C4-2B (cell line): ENCODE results near the gene SGK1.

ENCODE experiments used
- ZFX ChIP-seq: fragments of 450-650 bp; IDR thresholded peaks from 2 replicates; pipeline ENCODE4 v1.6.1; 2017
- TF ChIP-seq, protein P1 (sequence below): fragments of 450-650 bp; conservative IDR thresholded peaks from 2 replicates; pipeline ENCODE4 v1.5.1; 2017; ENCODE audit warnings: mild to moderate bottlenecking

DNA sequence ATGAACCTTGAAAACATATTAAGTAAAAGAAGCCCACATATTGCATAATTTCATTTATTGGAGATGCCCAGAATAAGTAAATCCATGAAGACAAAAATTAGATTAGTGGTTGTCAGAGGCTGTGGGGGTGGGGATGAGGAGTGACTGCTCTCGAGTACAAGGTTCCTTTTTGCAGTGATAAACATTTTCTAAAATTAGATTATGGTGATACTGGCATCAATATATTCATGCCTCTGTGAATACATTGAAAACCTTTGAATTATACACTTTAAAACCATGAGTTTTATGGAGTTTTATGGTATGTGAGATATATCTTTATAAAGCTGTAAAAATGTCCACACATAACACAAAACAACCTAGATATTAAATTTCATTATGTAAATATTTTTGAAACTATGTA is 189.8 kb downstream of the SGK1 start:
- TF ChIP-seq, protein P1, sequence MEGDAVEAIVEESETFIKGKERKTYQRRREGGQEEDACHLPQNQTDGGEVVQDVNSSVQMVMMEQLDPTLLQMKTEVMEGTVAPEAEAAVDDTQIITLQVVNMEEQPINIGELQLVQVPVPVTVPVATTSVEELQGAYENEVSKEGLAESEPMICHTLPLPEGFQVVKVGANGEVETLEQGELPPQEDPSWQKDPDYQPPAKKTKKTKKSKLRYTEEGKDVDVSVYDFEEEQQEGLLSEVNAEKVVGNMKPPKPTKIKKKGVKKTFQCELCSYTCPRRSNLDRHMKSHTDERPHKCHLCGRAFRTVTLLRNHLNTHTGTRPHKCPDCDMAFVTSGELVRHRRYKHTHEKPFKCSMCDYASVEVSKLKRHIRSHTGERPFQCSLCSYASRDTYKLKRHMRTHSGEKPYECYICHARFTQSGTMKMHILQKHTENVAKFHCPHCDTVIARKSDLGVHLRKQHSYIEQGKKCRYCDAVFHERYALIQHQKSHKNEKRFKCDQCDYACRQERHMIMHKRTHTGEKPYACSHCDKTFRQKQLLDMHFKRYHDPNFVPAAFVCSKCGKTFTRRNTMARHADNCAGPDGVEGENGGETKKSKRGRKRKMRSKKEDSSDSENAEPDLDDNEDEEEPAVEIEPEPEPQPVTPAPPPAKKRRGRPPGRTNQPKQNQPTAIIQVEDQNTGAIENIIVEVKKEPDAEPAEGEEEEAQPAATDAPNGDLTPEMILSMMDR = no peak
- no peak for TF ChIP-seq ZFX
